ENCODE measurements around the gene ACOX3. TPM values are rescaled to one million over a fixed set of nuclear protein-coding genes. Genes with fewer than 3 reads are reported as not detected.

The ACOX3 gene
- total RNA-seq, 1 donor from 2014 or later, result 16.6 TPM

DNA sequence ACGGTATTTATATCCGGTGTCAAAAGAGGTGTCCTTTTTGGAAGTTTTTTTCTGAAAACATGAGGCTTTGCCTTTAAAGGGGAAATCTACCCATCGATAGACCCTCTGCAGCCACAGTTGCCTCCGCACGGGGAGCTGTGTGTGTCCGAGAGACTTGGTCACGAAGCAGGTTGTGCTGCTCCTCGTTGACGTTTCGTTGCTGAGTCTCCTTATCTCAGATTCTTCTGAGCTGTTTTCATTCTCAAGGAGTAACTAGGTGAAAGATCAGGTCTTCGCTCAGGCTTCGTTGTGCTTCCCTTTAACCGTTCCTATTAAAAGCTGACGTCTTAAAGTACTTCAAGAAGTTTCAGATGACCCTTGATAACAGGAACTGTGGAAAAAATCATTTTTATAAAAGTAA lies 23.9 kb upstream of the ACOX3 start:
- DNase-seq (ENCODE audit: low read depth, low spot score), result no peak
- H3K27ac Mint-ChIP-seq (ENCODE audit: unreplicated experiment), result no peak overlapping the region
- H3K4me1 Mint-ChIP-seq, result no peaks in the 10 kb centered on the region
- no peaks in the 10 kb centered on the region for H3K27me3 Mint-ChIP-seq (ENCODE audit: low read depth)
- H3K9me3 Mint-ChIP-seq, result no peaks in the 10 kb centered on the region
- H3K4me3 Mint-ChIP-seq, result no peak overlapping the region
- TF ChIP-seq, protein P1, sequence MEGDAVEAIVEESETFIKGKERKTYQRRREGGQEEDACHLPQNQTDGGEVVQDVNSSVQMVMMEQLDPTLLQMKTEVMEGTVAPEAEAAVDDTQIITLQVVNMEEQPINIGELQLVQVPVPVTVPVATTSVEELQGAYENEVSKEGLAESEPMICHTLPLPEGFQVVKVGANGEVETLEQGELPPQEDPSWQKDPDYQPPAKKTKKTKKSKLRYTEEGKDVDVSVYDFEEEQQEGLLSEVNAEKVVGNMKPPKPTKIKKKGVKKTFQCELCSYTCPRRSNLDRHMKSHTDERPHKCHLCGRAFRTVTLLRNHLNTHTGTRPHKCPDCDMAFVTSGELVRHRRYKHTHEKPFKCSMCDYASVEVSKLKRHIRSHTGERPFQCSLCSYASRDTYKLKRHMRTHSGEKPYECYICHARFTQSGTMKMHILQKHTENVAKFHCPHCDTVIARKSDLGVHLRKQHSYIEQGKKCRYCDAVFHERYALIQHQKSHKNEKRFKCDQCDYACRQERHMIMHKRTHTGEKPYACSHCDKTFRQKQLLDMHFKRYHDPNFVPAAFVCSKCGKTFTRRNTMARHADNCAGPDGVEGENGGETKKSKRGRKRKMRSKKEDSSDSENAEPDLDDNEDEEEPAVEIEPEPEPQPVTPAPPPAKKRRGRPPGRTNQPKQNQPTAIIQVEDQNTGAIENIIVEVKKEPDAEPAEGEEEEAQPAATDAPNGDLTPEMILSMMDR (conservative IDR thresholded peaks at IDR 0.05), result no peak
- H3K36me3 Mint-ChIP-seq (ENCODE audit: low read depth), result peaks cover 4% of the 10 kb centered on the region

DNA sequence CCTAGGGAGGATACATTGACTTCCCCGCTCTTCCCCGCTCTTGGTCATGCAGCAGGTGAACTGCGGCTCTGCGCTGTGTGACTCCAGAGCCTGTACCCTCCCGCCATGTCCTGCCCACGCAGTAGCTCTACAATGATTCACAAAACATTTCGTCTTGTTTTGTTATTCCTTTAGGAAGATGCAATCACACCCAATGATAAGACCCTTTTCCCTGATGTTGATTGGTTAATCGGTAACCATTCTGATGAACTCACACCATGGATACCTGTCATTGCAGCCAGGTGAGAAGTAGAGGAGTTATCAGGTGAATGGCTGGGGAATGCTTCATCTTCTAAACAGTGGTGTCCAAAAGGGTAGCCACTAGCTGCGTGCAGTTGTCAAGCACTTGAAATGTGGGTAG lies 23.3 kb upstream of the ACOX3 start:
- H3K4me1 Mint-ChIP-seq, result no peaks in the 10 kb centered on the region
- no peak for DNase-seq (ENCODE audit: low read depth, low spot score)
- H3K9me3 Mint-ChIP-seq, result no peaks in the 10 kb centered on the region
- TF ChIP-seq, protein P1 (conservative IDR thresholded peaks at IDR 0.05), result no peak
- H3K4me3 Mint-ChIP-seq, result no peak overlapping the region
- no peak overlapping the region for H3K27ac Mint-ChIP-seq (ENCODE audit: unreplicated experiment)
- no peaks in the 10 kb centered on the region for H3K27me3 Mint-ChIP-seq (ENCODE audit: low read depth)
- peaks cover 4% of the 10 kb centered on the region for H3K36me3 Mint-ChIP-seq (ENCODE audit: low read depth)

DNA sequence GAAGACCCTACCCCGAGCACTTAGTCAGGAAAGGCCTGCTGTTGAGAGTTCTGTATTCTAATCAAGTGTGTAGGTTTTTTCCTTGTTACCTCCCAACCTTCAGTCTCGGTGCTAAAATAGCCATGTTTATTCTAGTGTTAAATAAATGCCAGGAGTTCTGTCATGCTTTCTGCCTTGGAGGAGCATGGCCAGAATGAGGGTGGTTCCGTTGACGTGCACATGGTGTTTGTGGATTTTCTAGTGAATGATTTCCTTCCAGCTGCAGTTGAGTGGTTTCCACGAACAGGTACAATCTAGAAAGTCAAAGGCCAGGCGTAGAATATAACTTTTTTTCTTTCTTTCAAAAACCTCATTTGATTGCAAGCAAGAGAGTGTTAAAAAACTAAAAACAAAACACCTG lies 21.1 kb upstream of the ACOX3 start:
- Mint-ChIP-seq H3K4me3 (no peak overlapping the region), H3K27ac (ENCODE audit: unreplicated experiment) (no peak overlapping the region)

DNA sequence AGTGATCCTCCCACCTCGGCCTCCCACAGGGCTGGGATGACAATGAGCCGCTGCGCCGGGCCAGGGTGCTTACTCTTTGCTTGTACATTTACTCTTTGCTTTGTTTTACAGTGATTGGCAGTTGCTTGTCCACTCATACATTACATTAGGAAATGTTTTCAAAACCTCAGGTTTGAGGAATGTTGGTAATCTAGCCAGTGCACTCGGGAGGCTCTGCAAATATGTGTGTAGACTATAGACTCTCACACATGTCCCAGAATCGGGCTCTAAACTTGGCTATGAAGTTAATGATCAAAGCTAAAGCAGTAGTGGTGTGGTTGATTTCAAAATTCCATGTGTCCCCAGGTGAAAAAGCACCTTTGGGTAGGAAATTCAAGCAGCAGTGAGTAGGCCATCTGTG lies 20.6 kb upstream of the ACOX3 start:
- Mint-ChIP-seq H3K27ac (ENCODE audit: unreplicated experiment) (no peak overlapping the region), H3K4me3 (no peak overlapping the region), H3K9me3 (no peaks in the 10 kb centered on the region), H3K27me3 (ENCODE audit: low read depth) (no peaks in the 10 kb centered on the region), H3K4me1 (no peaks in the 10 kb centered on the region), H3K36me3 (ENCODE audit: low read depth) (peaks cover 7% of the 10 kb centered on the region)
- DNase-seq (ENCODE audit: low read depth, low spot score), result no peak
- TF ChIP-seq, protein P1 (conservative IDR thresholded peaks at IDR 0.05), result no peak

More for the DNA sequence above, 21.1 kb upstream of the ACOX3 start:
- Mint-ChIP-seq H3K36me3 (ENCODE audit: low read depth) (peaks cover 7% of the 10 kb centered on the region), H3K9me3 (no peaks in the 10 kb centered on the region), H3K4me1 (no peaks in the 10 kb centered on the region), H3K27me3 (ENCODE audit: low read depth) (no peaks in the 10 kb centered on the region)
- TF ChIP-seq, protein P1 (conservative IDR thresholded peaks at IDR 0.05), result no peak
- DNase-seq (ENCODE audit: low read depth, low spot score), result no peak

DNA sequence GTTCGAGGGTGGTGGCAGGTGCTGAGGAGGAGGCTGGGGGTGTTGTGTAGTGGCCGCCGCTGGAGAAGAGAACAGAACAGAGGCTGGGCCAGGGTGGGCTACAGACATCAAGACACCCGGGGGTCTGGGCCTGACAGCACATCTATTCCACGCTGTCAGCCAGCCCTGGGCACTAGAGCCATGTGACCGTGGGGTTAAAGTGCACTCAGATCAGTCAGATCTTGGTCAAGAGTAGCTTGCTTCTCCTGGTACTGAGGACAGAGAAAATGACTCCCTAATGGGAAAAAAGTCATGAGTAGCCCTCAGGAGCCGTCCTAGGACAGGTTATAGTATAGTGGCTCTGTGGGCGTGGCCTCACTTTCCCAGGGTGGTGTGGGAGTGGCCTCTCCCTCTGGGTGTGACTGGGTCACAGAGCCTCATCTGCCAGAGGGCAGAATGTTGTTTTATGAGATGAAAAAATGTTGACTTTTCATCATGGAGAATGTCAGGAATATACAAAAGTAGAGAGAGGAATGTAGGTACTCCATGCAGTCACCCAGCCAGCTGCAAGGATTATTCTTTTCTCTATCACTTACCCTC lies 19.4 kb upstream of the ACOX3 start:
- no peak overlapping the region for H3K4me3 Mint-ChIP-seq
- DNase-seq (ENCODE audit: low read depth, low spot score), result no peak
- no peaks in the 10 kb centered on the region for H3K27me3 Mint-ChIP-seq (ENCODE audit: low read depth)
- TF ChIP-seq, protein P1 (conservative IDR thresholded peaks at IDR 0.05), result no peak
- H3K36me3 Mint-ChIP-seq (ENCODE audit: low read depth), result peaks cover 3% of the 10 kb centered on the region
- H3K4me1 Mint-ChIP-seq, result no peaks in the 10 kb centered on the region
- no peaks in the 10 kb centered on the region for H3K9me3 Mint-ChIP-seq
- no peak overlapping the region for H3K27ac Mint-ChIP-seq (ENCODE audit: unreplicated experiment)

Measured in neural crest cell (in vitro differentiated cells).